Lower leg skin (tissue), 3 donors: Measurements from ENCODE around the gene KCNQ1OT1.

ENCODE experiments used
- POLR2A ChIP-seq, 2 donors: fragments of 450-650 bp; IDR thresholded peaks; one replicate each; pipeline ENCODE4 v1.6.1; 2016 to 2017; ENCODE audit warnings: antibody characterized with exemption in 2 of 2, mild to moderate bottlenecking in 1 of 2, moderate library complexity in 1 of 2
- TF ChIP-seq, protein P1 (sequence below), 3 donors: fragments of 450-650 bp; IDR thresholded peaks; one replicate each; pipeline ENCODE4 v1.5.1; 2016; ENCODE audit warnings: antibody characterized with exemption in 3 of 3, mild to moderate bottlenecking in 3 of 3, moderate library complexity in 2 of 3

DNA sequence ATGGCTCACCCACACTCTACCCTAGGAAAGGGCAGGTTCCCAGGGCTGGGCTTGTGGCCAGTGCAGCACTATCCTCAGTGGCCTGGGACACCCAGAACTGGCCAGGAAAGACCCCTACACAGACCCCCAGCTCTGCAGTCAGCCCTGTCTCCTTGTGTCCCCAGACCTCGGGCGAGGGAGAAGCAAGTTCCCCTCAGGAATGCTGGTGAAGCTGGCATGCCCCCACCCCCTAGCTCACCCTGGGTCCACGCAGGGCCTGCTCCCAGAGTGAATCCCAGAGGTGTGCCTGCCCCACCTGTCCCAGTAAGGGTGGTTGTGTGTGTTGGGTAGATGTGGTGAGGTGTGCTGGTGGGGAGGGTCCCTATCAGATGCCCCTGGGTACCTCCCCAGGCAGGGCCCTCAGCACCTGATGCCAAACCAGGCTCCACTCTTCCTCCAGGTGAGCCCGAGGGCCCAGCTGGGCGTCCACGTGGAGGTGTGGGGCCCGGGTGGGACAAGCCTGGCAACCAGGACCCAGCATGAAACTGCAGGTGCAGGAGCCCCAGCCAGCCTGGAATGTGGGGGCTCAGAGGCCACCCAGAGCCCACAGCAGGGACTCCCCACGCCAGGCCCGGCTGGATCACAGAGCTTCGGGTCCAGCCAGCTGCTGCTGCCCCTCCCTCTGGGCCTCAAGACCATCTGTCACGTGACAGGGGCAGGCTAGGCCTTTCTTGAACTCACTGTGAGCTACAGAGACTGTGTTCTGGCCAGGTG lies 48.4 kb upstream of the KCNQ1OT1 start:
- no peak for TF ChIP-seq POLR2A (IDR thresholded peaks at IDR 0.05)
- TF ChIP-seq, protein P1, sequence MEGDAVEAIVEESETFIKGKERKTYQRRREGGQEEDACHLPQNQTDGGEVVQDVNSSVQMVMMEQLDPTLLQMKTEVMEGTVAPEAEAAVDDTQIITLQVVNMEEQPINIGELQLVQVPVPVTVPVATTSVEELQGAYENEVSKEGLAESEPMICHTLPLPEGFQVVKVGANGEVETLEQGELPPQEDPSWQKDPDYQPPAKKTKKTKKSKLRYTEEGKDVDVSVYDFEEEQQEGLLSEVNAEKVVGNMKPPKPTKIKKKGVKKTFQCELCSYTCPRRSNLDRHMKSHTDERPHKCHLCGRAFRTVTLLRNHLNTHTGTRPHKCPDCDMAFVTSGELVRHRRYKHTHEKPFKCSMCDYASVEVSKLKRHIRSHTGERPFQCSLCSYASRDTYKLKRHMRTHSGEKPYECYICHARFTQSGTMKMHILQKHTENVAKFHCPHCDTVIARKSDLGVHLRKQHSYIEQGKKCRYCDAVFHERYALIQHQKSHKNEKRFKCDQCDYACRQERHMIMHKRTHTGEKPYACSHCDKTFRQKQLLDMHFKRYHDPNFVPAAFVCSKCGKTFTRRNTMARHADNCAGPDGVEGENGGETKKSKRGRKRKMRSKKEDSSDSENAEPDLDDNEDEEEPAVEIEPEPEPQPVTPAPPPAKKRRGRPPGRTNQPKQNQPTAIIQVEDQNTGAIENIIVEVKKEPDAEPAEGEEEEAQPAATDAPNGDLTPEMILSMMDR (IDR thresholded peaks at IDR 0.05) = no peak
